Stimulated activated naive CD8-positive, alpha-beta T cell treated with anti-CD3 and anti-CD28 coated beads, Interleukin-15, amount 100 ng/mL, for 72 hours (primary cell): Measurements from ENCODE around the gene KCNJ16.

Experiments used
- ATAC-seq: fragments of 150-1000 bp; cut with Tn5 transposase; 2 replicates; pipeline ENCODE4 v1.10.0; 2021; ENCODE audit warnings: mild to moderate bottlenecking, moderate library complexity
- DNase-seq, 2 donors: peaks; one replicate each; pipeline ENCODE4 v3.0.0; 2021 to 2022
- H3K27ac Mint-ChIP-seq, 2 donors: one replicate each; pipeline ENCODE4 v1.8.0; 2022; ENCODE audit warnings: mild to moderate bottlenecking in 2 of 2, mixed read lengths in 2 of 2, moderate library complexity in 2 of 2
- H3K27me3 Mint-ChIP-seq: one replicate; pipeline ENCODE4 v1.8.0; 2022; ENCODE audit warnings: mixed read lengths
- H3K4me1 Mint-ChIP-seq: one replicate; pipeline ENCODE4 v1.8.0; 2022; ENCODE audit warnings: mild to moderate bottlenecking, mixed read lengths
- H3K4me3 Mint-ChIP-seq, 2 donors: one replicate each; pipeline ENCODE4 v1.8.0; 2022; ENCODE audit warnings: mild to moderate bottlenecking in 2 of 2, mixed read lengths in 2 of 2, moderate library complexity in 1 of 2
- H3K9me3 Mint-ChIP-seq, 2 donors: one replicate each; pipeline ENCODE4 v1.8.0; 2022; ENCODE audit warnings: mixed read lengths in 2 of 2

KCNJ16 gene

DNA sequence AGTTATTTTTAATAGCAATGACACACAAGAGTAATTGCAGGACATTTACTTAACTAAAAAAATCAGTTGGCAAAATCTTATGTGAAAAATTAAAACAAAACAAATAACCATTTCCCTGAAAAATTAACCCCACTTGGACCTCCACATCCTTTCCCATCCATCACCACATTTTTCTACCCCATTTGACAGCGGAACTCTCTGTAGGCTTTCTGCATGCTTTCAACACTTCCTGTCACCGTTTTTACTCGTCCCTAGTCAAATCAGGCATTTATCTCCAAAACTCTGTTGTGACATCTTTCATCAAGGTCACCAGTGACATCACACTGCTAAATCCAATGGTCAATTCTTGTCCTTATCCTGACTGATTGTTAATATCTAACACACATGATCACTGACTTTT, 27.5 kb downstream of the KCNJ16 start:
- H3K27me3 Mint-ChIP-seq, result peaks cover 12% of the 10 kb centered on the region
- ATAC-seq (no peak), DNase-seq (no peak)
- no peak overlapping the region for H3K4me3 Mint-ChIP-seq
- H3K4me1 Mint-ChIP-seq, result no peaks in the 10 kb centered on the region
- H3K27ac Mint-ChIP-seq, result no peak overlapping the region
- no peaks in the 10 kb centered on the region for H3K9me3 Mint-ChIP-seq

DNA sequence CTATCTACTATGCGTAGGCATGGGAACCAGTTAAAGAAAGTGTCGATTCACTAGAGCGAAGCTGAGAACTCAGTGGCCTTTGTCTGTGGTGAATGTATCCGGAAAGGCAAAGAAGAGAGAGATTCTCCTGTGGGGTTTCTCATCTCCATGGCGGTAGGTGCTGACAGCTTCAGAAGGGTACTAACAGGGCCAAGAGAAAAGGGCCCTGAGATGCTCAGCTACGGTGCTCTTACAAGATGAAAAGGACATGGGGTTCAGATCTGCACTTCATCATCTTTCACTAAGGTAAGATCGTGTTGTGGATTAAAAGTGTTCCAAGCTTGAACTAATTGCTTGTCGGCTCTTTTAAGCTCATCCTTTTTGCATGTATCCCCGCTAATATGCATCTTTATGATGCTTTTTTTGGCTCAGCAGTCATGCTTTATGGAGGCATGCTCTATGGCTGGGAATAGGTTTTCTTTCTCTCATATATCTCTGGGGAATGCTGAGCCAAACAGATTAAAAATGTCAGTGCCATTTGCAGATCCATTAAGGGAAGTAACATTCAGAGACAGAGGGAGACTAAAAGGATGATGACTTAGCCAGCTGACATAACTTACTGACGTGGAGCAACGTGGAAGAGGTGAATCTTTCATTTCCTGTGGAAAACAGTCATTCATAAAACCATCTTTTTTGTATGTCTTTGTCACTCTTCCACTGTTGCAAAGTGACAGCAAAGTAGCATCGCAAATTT, 29.9 kb downstream of the KCNJ16 start:
- no peak for DNase-seq
- Mint-ChIP-seq H3K4me3 (no peak overlapping the region), H3K27me3 (peaks cover 27% of the 10 kb centered on the region), H3K4me1 (no peaks in the 10 kb centered on the region), H3K27ac (no peak overlapping the region), H3K9me3 (no peaks in the 10 kb centered on the region)
- ATAC-seq, result no peak

DNA sequence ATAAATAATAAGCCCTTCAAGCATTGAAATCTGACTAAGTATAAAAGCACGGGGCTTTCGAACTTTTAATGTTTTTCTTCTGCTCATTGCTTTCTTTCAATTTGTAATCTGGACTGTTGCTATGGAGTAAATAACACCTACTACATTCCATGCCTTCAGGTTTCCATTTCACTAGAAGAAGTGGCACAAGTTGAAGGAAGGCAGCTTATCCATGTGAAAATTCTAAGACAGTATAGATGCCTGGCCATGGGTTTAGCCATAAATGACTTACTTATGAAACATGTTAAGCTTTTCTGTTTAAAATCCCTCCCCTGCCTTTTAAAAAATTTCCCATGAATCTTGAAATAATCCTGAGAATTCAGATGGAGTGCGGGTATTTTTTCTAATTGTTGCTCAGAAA, 30.6 kb downstream of the KCNJ16 start:
- no peaks in the 10 kb centered on the region for H3K9me3 Mint-ChIP-seq
- ATAC-seq, result no peak
- no peak for DNase-seq
- H3K4me3 Mint-ChIP-seq, result no peak overlapping the region
- no peak overlapping the region for H3K27ac Mint-ChIP-seq
- peaks cover 21% of the 10 kb centered on the region for H3K27me3 Mint-ChIP-seq
- H3K4me1 Mint-ChIP-seq, result no peaks in the 10 kb centered on the region

DNA sequence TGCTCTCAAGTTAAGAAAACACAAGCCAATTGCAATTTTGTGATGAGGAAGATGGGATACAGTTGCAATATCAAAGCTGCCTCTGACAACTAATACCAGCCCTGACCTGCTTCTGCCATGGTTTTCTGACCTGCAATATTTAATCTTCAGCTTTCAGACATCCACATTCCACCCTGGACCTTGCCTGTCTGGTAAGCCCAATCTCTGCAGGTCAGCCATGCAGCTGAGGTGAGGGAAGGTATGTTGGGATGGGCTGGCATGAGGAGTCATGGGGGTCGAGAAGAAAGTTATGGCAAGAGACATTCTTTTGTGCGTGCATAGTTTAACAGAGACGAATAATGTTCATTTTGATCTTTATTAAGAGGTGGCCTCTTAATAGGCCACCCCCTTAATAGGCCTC, 31.5 kb downstream of the KCNJ16 start:
- H3K27me3 Mint-ChIP-seq, result peaks cover 17% of the 10 kb centered on the region
- no peak for ATAC-seq
- H3K27ac Mint-ChIP-seq, result no peak overlapping the region
- H3K9me3 Mint-ChIP-seq, result no peaks in the 10 kb centered on the region
- no peak for DNase-seq
- no peaks in the 10 kb centered on the region for H3K4me1 Mint-ChIP-seq
- no peak overlapping the region for H3K4me3 Mint-ChIP-seq

DNA sequence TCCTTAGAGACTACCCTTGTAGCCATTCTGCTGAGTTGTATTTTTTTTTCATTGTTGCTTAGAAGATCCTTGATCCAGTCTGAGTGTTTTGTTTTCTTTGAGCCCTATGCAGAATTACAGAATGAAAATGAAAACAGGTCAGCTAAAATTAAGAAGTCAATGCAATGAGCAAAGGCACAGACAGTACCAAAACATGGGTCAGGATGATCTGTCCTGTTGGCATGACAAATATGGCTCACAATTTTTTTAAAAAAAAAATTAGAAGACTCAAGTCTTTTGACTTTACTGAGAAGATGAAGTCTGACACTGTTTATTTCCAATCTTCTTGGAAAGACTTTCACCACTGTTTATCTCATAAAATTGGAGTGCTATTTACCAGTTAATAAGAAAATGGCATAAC, 32.4 kb downstream of the KCNJ16 start:
- Mint-ChIP-seq H3K27ac (no peak overlapping the region), H3K27me3 (peaks cover 17% of the 10 kb centered on the region), H3K9me3 (no peaks in the 10 kb centered on the region), H3K4me3 (no peak overlapping the region), H3K4me1 (no peaks in the 10 kb centered on the region)
- no peak for DNase-seq
- no peak for ATAC-seq

DNA sequence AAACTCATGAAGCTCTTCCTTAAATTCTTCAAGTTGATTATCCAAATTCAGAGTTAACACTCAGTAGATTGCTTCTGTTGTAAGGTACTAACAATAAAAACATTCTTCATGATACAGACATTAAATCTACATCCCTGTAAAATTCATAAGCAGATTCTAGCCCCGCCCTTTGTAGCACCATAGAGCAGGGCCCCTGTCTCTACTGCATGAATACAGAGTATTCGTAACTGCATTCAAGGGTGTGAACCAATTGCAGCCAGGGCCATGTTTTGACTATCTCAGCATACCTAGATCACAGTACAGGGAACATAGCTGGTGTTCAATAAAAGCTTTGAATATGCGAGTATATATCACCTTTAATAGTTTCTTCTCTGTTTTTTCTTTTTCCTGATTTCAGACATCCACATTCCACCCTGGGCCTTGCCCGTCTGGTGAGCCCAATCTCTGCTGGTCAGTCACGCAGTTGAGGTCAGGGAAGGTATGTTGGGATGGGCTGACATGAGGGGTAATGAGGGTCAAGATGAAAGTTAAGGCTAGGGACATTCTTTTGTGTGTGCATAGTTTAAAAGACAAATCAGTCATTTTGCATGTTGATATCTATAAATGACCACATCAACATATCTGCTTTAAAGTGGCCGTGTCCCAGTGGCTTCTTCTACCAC, 33.0 kb downstream of the KCNJ16 start:
- Mint-ChIP-seq H3K27ac (no peak overlapping the region), H3K4me1 (no peaks in the 10 kb centered on the region), H3K4me3 (no peak overlapping the region), H3K27me3 (peaks cover 17% of the 10 kb centered on the region), H3K9me3 (no peaks in the 10 kb centered on the region)
- no peak for DNase-seq
- ATAC-seq, result no peak

DNA sequence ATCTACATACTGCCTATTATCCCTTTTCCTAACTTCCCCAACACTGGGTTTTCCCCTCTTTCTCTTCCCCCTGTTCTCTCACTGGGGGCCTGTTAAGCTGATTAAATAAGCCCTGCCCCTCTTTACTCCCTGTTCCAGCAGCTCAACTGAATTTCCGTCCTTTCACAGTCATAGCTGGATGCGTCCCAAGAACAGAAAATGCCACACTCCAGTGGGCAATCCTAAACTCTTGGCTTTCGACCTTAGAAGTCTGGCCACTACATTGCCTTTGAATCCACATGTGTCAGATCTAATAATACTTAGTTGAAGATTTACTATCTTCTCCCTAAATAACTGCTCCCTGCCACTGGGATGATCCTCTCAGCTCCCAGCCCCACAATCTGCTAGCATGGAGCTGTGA, 34.5 kb downstream of the KCNJ16 start:
- DNase-seq (no peak), ATAC-seq (no peak)
- Mint-ChIP-seq H3K27ac (no peak overlapping the region), H3K27me3 (peaks cover 17% of the 10 kb centered on the region), H3K4me3 (no peak overlapping the region), H3K4me1 (no peaks in the 10 kb centered on the region), H3K9me3 (no peaks in the 10 kb centered on the region)

DNA sequence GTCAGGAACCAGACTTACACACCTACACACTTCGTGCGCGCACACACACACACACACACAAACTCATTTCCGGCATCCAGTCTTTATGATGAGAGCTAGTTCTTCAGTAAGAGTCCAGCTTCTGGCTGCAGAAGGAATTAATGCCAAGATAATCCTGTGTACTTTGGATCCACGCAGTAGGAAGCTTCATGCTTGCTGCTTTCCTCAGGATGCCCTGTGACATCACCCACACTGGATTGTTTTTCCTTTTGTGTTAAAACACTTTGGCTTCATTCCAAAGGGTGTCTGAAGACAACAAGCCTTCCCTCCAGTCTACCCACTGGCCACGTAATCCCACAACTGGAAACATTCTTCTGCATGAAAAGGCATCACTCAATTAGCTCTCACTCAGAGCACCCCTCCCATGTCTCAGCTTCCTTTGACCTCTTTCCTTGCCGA, 35.4 kb downstream of the KCNJ16 start:
- ATAC-seq (no peak), DNase-seq (no peak)
- H3K4me1 Mint-ChIP-seq, result no peaks in the 10 kb centered on the region
- no peak overlapping the region for H3K27ac Mint-ChIP-seq
- H3K4me3 Mint-ChIP-seq, result no peak overlapping the region
- H3K9me3 Mint-ChIP-seq, result no peaks in the 10 kb centered on the region
- peaks cover 17% of the 10 kb centered on the region for H3K27me3 Mint-ChIP-seq

DNA sequence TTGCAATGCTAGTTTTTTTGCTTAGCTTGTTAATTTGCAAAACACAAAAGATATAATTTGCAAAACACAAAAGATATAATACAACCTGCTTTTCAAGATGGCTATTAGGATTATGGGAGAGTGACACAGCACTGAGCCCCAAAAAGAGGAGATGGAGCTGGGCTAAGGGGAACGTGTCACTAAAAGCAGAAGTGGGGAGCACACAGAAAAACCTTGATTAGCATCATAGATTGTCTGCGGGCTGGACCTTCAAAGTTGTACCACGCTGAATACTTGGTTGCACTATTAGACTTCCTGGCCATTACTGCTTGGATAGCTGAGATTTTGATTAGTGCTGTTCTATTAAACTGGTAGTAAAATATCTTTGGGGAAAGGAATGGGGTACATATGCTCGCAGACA, 36.2 kb downstream of the KCNJ16 start:
- Mint-ChIP-seq H3K9me3 (no peaks in the 10 kb centered on the region), H3K27me3 (peaks cover 17% of the 10 kb centered on the region), H3K4me1 (no peaks in the 10 kb centered on the region), H3K4me3 (no peak overlapping the region), H3K27ac (no peak overlapping the region)
- no peak for ATAC-seq
- no peak for DNase-seq

DNA sequence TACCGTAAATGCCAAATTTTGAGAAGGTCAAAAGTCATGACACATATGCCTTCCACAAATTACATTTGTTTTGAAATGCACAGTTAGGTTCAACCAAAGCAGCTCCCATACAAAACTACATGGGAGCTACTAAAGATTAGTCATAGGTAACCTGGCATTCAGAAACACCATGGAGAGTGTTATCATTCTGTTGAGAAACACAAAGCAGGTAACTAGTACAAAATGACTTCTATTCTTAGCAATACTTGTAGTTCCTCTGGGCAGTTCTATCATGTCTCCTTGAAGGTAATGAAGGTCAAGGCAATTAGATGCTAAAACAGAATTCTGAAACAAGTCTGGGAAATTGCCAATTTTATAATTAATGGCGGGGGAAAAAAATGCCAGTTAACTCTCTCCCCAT, 39.4 kb downstream of the KCNJ16 start:
- DNase-seq (no peak), ATAC-seq (no peak)
- H3K4me3 Mint-ChIP-seq, result no peak overlapping the region
- H3K4me1 Mint-ChIP-seq, result no peaks in the 10 kb centered on the region
- H3K27ac Mint-ChIP-seq, result no peak overlapping the region
- peaks cover 6% of the 10 kb centered on the region for H3K27me3 Mint-ChIP-seq
- peaks cover 3 to 11% of the 10 kb centered on the region in 2 donors for H3K9me3 Mint-ChIP-seq

DNA sequence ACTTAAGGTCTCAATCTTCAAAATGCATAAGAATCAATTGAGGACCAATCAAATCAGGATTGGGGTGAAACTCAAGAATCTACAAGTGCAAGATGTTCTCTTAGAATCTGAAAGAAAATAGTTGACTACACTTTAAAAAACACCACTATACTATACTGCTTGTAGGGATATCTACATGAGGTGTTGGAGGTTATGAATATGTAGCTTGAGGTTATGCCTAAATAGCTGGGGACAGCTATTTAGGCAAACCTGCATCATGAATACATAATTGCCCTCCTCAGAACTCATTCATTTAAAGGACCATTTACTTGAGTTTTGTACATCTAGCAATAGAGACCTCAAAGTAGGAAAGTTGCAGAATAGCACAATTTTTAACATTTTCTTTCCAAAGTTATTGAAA, 40.1 kb downstream of the KCNJ16 start:
- DNase-seq (no peak), ATAC-seq (no peak)
- Mint-ChIP-seq H3K4me1 (no peaks in the 10 kb centered on the region), H3K27me3 (no peaks in the 10 kb centered on the region), H3K4me3 (no peak overlapping the region), H3K9me3 (peaks cover 8 to 11% of the 10 kb centered on the region in 2 donors), H3K27ac (no peak overlapping the region)

DNA sequence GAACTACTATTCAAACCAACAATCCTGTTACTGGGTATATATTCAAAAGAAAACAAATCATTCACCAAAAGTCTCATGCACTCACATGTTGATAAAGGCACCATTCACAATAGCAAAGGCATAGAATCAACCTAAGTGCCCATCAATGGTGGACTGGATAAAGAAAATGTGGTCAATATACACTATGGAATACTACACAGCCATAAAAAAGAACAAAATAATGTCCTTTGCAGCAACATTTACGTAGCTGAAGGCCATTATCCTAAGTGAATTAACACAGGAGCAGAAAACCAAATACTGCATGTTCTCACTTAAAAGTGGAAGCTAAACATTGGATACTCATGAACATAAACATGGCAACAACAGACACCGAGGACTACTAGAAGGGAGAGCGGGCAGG, 41.9 kb downstream of the KCNJ16 start:
- DNase-seq (no peak), ATAC-seq (no peak)
- H3K4me1 Mint-ChIP-seq, result no peaks in the 10 kb centered on the region
- no peak overlapping the region for H3K27ac Mint-ChIP-seq
- no peak overlapping the region for H3K4me3 Mint-ChIP-seq
- peaks cover 10 to 11% of the 10 kb centered on the region in 2 donors for H3K9me3 Mint-ChIP-seq
- peaks cover 16% of the 10 kb centered on the region for H3K27me3 Mint-ChIP-seq

DNA sequence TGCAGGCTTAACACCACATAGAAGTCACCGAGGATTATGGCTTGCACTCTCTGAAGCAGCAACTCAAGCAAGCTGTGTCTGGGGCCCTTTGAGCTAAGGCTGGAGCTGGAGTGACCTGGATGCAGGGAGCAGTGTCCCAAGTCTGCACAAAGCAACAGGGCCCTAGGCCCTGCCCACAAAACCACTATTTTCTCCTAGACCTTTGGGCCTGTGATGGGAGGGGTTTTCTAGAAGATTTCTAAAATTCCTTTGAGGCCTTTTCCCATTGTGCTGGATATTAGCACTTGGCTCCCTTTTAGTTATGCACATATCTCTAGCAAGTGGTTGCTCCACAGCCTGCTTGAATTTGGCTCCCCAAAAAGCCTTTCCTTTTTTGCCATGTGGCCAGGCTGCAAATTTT, 44.5 kb downstream of the KCNJ16 start:
- ATAC-seq, result peak; percentile 15
- H3K9me3 Mint-ChIP-seq, result peaks cover 10 to 11% of the 10 kb centered on the region in 2 donors
- no peak overlapping the region for H3K4me3 Mint-ChIP-seq
- no peaks in the 10 kb centered on the region for H3K4me1 Mint-ChIP-seq
- no peak overlapping the region for H3K27ac Mint-ChIP-seq
- no peak for DNase-seq
- peaks cover 25% of the 10 kb centered on the region for H3K27me3 Mint-ChIP-seq

DNA sequence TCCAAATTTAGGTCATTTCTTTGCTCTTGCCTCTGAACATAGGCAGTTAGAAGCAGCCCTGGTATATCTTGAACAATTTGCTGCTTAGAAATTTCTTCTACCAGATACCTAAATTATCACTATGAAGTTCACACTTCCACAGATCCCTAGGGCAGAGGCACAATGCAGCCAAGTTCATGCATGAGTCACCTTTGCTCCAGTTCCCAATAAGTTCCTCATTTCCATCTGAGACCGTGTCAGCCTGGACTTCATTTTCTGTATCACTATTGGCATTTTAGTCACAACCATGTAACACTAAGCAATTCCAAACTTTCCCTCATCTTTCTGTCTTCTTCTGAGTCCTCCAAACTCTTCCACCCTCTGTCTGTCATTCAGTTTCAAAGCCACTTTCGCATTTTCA, 45.0 kb downstream of the KCNJ16 start:
- H3K4me3 Mint-ChIP-seq, result no peak overlapping the region
- H3K9me3 Mint-ChIP-seq, result peaks cover 10 to 11% of the 10 kb centered on the region in 2 donors
- H3K4me1 Mint-ChIP-seq, result no peaks in the 10 kb centered on the region
- H3K27me3 Mint-ChIP-seq, result peaks cover 29% of the 10 kb centered on the region
- no peak overlapping the region for H3K27ac Mint-ChIP-seq
- DNase-seq (no peak), ATAC-seq (no peak)

DNA sequence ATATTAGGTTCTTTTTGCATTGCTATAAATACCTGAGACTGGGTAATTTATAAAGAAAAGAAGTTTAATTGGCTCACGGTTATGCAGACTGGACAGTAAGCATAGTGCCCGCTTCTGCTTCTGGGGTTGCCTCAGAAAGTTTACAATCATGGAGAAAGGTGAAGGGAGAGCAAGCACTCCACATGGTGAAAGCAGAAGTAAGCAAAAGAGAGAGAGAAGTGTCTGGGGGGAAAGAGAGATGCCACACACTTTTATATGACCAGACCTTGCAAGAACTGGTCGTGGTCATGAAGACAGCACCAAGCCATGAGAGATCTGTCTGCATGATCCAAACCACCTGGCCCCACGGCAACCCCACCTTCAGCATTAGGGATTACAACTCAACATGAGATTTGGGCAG, 45.4 kb downstream of the KCNJ16 start:
- DNase-seq (no peak), ATAC-seq (no peak)
- H3K4me1 Mint-ChIP-seq, result no peaks in the 10 kb centered on the region
- peaks cover 10 to 11% of the 10 kb centered on the region in 2 donors for H3K9me3 Mint-ChIP-seq
- H3K4me3 Mint-ChIP-seq, result no peak overlapping the region
- peaks cover 33% of the 10 kb centered on the region for H3K27me3 Mint-ChIP-seq
- no peak overlapping the region for H3K27ac Mint-ChIP-seq

DNA sequence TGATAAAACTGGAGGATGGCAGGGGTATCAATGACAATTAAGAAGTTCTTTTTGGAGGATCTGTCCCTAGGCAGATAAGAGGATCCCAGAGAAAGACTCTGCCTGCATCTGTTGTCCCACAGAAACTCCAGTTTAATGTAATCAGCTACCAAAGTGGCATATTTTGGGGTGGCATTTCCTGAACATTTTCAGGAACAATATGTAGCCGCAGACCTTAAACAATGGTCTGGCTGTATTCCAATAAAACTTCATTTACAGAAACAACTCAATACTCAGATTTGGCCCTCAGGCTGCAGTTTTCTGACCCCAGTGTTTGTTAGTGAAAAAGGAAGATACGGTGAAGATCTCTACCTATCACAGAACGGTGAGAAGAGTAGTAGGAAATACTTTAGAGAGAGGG, 46.1 kb downstream of the KCNJ16 start:
- Mint-ChIP-seq H3K4me3 (no peak overlapping the region), H3K9me3 (peaks cover 10 to 11% of the 10 kb centered on the region in 2 donors), H3K27ac (no peak overlapping the region), H3K27me3 (peaks cover 33% of the 10 kb centered on the region), H3K4me1 (no peaks in the 10 kb centered on the region)
- DNase-seq (no peak), ATAC-seq (no peak)

DNA sequence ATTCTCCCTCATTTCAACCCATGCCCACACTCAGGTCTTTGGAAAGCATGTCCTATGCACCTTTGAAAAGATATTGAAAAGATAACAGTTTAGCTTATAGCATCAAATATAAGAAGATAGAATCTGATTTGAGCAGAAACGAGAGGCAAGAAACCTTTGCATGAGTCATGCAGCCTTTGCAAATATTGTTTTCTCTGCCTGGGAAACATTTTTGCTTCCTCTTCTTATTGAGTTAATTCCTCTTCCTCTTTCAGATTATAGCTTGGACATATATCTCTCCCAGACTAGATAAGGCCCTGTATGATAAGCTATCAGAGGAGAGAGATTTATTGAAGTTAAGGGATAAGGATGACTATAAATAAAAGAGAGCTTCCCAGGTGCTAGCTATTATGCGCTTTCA, 48.2 kb downstream of the KCNJ16 start:
- Mint-ChIP-seq H3K27me3 (peaks cover 33% of the 10 kb centered on the region), H3K4me1 (no peaks in the 10 kb centered on the region), H3K4me3 (no peak overlapping the region), H3K9me3 (peaks cover 7 to 8% of the 10 kb centered on the region in 2 donors), H3K27ac (no peak overlapping the region)
- no peak for ATAC-seq
- DNase-seq, result no peak
